ENCODE data around the gene MMP25.
"Not testable (repeated sequence)": the region's sequence is repeated elsewhere in the genome, so short reads cannot be mapped to it uniquely, and the experiment has no call there.

The MMP25 gene

GRCh38 chr16:3030222-3031212, 15.8 kb upstream of the MMP25 start:
- no peak for DNase-seq

GRCh38 chr16:3032624-3033023, 13.7 kb upstream of the MMP25 start:
- DNase-seq = no peak

- no peak for DNase-seq
These were observed 10.9 kb upstream of the MMP25 start for GRCh38 chr16:3035289-3035971.

- DNase-seq = no peak
These were observed 10.2 kb upstream of the MMP25 start for GRCh38 chr16:3035972-3036725.

- DNase-seq = no peak
These were observed 9.5 kb upstream of the MMP25 start, which contains the start of gene BICDL2 for GRCh38 chr16:3036726-3037315. Gene BICDL2 (minus strand): TSS chr16:3036944. CDS start chr16:3035496, 1,448 bp downstream.

- no peak for DNase-seq
These were observed 8.1 kb upstream of the MMP25 start for GRCh38 chr16:3038256-3038655.

GRCh38 chr16:3038896-3039295, 7.5 kb upstream of the MMP25 start:
- no peak for DNase-seq

GRCh38 chr16:3042376-3042775, 4.0 kb upstream of the MMP25 start:
- DNase-seq = no peak

- DNase-seq = no peak
These were observed 1.7 kb upstream of the MMP25 start for GRCh38 chr16:3044708-3045107.

GRCh38 chr16:3046641-3047386, 453 bp downstream of the MMP25 start:
- DNase-seq = no peak

GRCh38 chr16:3047387-3047720, 993 bp downstream of the MMP25 start:
- DNase-seq = no peak

GRCh38 chr16:3049921-3050481, 3.6 kb downstream of the MMP25 start:
- DNase-seq = no peak

- no peak for DNase-seq
These were observed 4.1 kb downstream of the MMP25 start for GRCh38 chr16:3050487-3050886.

- no peak for DNase-seq
These were observed 4.6 kb downstream of the MMP25 start for GRCh38 chr16:3051009-3051408.

- DNase-seq = no peak
These were observed 5.1 kb downstream of the MMP25 start for GRCh38 chr16:3051494-3051893.

- not testable (repeated sequence) for DNase-seq
These were observed 6.4 kb downstream of the MMP25 start for GRCh38 chr16:3052571-3053329.

- DNase-seq = not testable (repeated sequence)
These were observed 7.0 kb downstream of the MMP25 start for GRCh38 chr16:3053330-3053710.

- no peak for DNase-seq
These were observed 8.8 kb downstream of the MMP25 start for GRCh38 chr16:3054965-3055733.

- DNase-seq = not testable (repeated sequence)
These were observed 9.4 kb downstream of the MMP25 start for GRCh38 chr16:3055734-3056115.
